OCI-LY1 (cell line): ENCODE data around the gene MEIOC.
"Not testable (repeated sequence)": the region's sequence is repeated elsewhere in the genome, so short reads cannot be mapped to it uniquely, and the experiment has no call there.

Source experiments
- H2AFZ ChIP-seq: fragments of 200-600 bp; sonication (generic), shearing (Covaris generic); 2 replicates; pipeline ENCODE4 v1.6.0; 2014; ENCODE audit warnings: antibody characterized with exemption, mild to moderate bottlenecking, low read length
- H3F3A ChIP-seq: fragments of 200-600 bp; sonication (generic), shearing (Covaris generic); 2 replicates; pipeline ENCODE4 v1.6.0; 2014; ENCODE audit warnings: mild to moderate bottlenecking, antibody characterized with exemption, low read length, moderate library complexity; ENCODE audit not compliant: insufficient read depth
- H3K27ac ChIP-seq: fragments of 200-600 bp; sonication (generic); 2 replicates; pipeline ENCODE4 v1.5.1; 2014; ENCODE audit warnings: low read length, mixed run types, mild to moderate bottlenecking, low read depth; ENCODE audit not compliant: poor library complexity, severe bottlenecking
- H3K27me3 ChIP-seq: fragments of 200-600 bp; sonication (generic); 2 replicates; pipeline ENCODE4 v1.6.0; 2014; ENCODE audit warnings: antibody characterized with exemption, mild to moderate bottlenecking, low read length, moderate library complexity; ENCODE audit not compliant: insufficient read depth
- H3K36me3 ChIP-seq: fragments of 200-600 bp; sonication (generic); 2 replicates; pipeline ENCODE4 v1.6.1; 2014; ENCODE audit warnings: mild to moderate bottlenecking, antibody characterized with exemption, low read length, moderate library complexity, mixed read lengths; ENCODE audit not compliant: insufficient read depth
- H3K4me1 ChIP-seq: fragments of 200-600 bp; sonication (generic); 2 replicates; pipeline ENCODE4 v1.5.1; 2014; ENCODE audit warnings: mild to moderate bottlenecking, low read length, moderate library complexity; ENCODE audit not compliant: insufficient read depth, severe bottlenecking
- H3K4me2 ChIP-seq: fragments of 200-600 bp; sonication (generic), shearing (Covaris generic); 2 replicates; pipeline ENCODE4 v1.6.1; 2014; ENCODE audit warnings: low read length
- H3K4me3 ChIP-seq: fragments of 200-600 bp; sonication (generic); 2 replicates; pipeline ENCODE4 v1.5.1; 2014; ENCODE audit warnings: low read length, low read depth, mild to moderate bottlenecking, mixed read lengths; ENCODE audit not compliant: poor library complexity, severe bottlenecking
- H3K79me2 ChIP-seq: fragments of 200-600 bp; shearing (Covaris generic); 2 replicates; pipeline ENCODE4 v1.6.1; 2016; ENCODE audit warnings: mixed run types, low read length, mixed read lengths; ENCODE audit not compliant: insufficient read depth
- H3K9ac ChIP-seq: fragments of 200-600 bp; sonication (generic), shearing (Covaris generic); 2 replicates; pipeline ENCODE4 v1.6.1; 2014; ENCODE audit warnings: mild to moderate bottlenecking, low read length, mixed read lengths
- H3K9me2 ChIP-seq: fragments of 200-600 bp; sonication (generic), shearing (Covaris generic); 2 replicates; pipeline ENCODE4 v1.6.1; 2014; ENCODE audit warnings: low read depth, mild to moderate bottlenecking, low read length, mixed read lengths
- H3K9me3 ChIP-seq: fragments of 200-600 bp; shearing (Covaris generic); 2 replicates; pipeline ENCODE4 v1.6.1; 2014; ENCODE audit warnings: low read length, mixed read lengths
- H4K20me1 ChIP-seq: fragments of 200-600 bp; sonication (generic), shearing (Covaris generic); 2 replicates; pipeline ENCODE4 v1.6.0; 2016; ENCODE audit warnings: mild to moderate bottlenecking, low read length; ENCODE audit not compliant: insufficient read depth
- EZH2 ChIP-seq: fragments of 200-600 bp; sonication (generic), shearing (Covaris generic); IDR thresholded peaks from 2 replicates; pipeline ENCODE4 v1.8.0; 2017; ENCODE audit warnings: borderline replicate concordance, mixed run types, mild to moderate bottlenecking, antibody characterized with exemption, low read length, moderate library complexity, mixed read lengths
- TF ChIP-seq, protein P1 (sequence below): fragments of 200-600 bp; sonication (generic), shearing (Covaris generic); IDR thresholded peaks from 2 replicates; pipeline ENCODE4 v1.5.1; 2017; ENCODE audit warnings: mild to moderate bottlenecking, antibody characterized with exemption, low read length, moderate library complexity, mixed read lengths

MEIOC gene

DNA sequence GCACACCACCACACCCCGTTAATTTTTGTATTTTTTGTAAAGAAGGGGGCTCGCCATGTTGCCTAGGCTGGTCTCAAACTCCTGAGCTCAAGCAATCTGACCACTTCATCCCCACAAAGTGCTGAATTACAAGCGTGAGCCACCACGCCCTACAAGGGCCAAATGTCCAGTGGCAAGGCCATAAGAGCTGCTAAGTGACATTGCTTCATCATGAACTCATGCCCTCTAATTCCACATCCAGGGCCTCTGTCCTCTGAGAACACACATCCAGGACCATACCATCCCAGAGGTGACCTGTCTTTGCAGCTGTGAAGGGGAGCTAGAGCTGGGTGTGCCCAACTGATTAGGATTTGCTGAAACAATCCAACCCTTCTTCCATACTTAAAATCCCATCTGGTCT lies 25.6 kb upstream of the MEIOC start:
- H3K9me3 ChIP-seq, result no peaks in the 10 kb centered on the region
- no peaks in the 10 kb centered on the region for H3K9me2 ChIP-seq
- H3K9ac ChIP-seq, result no peak overlapping the region
- no peak overlapping the region for H3K4me3 ChIP-seq
- no peak overlapping the region for H3K4me2 ChIP-seq
- H3K79me2 ChIP-seq, result no peaks in the 10 kb centered on the region
- no peaks in the 10 kb centered on the region for H3K36me3 ChIP-seq
- no peaks in the 10 kb centered on the region for H4K20me1 ChIP-seq
- peaks cover 21% of the 10 kb centered on the region for H3K4me1 ChIP-seq
- H3F3A ChIP-seq, result no peaks in the 10 kb centered on the region
- no peaks in the 10 kb centered on the region; the same call in 1 of the 2 replicates for H3K27me3 ChIP-seq
- H3K27ac ChIP-seq, result no peak overlapping the region
- no peak overlapping the region for H2AFZ ChIP-seq
- no peak for TF ChIP-seq EZH2
- TF ChIP-seq, protein P1, sequence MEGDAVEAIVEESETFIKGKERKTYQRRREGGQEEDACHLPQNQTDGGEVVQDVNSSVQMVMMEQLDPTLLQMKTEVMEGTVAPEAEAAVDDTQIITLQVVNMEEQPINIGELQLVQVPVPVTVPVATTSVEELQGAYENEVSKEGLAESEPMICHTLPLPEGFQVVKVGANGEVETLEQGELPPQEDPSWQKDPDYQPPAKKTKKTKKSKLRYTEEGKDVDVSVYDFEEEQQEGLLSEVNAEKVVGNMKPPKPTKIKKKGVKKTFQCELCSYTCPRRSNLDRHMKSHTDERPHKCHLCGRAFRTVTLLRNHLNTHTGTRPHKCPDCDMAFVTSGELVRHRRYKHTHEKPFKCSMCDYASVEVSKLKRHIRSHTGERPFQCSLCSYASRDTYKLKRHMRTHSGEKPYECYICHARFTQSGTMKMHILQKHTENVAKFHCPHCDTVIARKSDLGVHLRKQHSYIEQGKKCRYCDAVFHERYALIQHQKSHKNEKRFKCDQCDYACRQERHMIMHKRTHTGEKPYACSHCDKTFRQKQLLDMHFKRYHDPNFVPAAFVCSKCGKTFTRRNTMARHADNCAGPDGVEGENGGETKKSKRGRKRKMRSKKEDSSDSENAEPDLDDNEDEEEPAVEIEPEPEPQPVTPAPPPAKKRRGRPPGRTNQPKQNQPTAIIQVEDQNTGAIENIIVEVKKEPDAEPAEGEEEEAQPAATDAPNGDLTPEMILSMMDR, result no peak

DNA sequence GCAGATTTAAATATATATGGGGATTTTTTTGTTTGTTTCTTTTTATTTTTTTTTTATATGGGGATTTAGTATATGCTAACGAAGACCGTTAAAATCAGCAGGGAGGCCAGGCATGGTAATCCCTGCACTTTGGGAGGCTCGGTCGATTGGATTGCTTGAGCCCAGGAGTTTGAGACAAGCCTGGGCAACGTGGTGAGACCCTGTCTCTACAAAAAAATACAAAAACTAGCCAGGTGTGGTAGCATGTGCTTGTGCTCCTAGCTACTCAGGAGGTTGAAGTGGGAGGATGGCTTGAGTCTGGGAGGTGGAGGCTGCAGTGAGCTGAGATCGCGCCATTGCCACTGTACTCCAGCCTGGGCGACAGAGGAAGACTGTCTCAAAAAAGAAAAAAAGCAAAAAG lies 22.3 kb upstream of the MEIOC start:
- Histone ChIP-seq H3K4me3 (no peak overlapping the region), H3K36me3 (no peaks in the 10 kb centered on the region), H3K9me3 (no peaks in the 10 kb centered on the region), H3K9me2 (no peaks in the 10 kb centered on the region), H3K4me1 (peaks cover 2% of the 10 kb centered on the region), H3K4me2 (no peak overlapping the region), H3F3A (no peaks in the 10 kb centered on the region), H3K27me3 (no peaks in the 10 kb centered on the region; the same call in 1 of the 2 replicates), H3K27ac (no peak overlapping the region), H4K20me1 (no peaks in the 10 kb centered on the region), H3K9ac (no peak overlapping the region), H2AFZ (no peak overlapping the region), H3K79me2 (no peaks in the 10 kb centered on the region)
- TF ChIP-seq, protein P1, result no peak
- TF ChIP-seq EZH2, result no peak

DNA sequence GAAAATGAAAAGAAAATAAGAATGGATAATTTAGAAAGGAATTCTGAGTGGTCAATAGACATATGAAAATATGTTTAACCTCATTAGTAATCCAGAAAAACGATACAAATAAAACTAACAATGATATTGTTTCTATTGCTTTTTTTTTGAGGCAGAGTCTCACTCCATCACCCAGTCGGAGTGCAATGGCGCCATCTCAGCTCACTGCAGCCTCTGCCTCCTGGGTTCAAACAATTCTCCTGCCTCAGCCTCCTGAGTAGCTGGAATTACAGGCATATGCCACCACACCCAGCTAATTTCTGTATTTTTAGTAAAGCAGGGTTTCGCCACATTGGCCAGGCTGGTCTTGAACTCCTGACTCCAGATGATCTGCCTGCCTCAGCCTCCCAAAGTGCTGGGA lies 21.9 kb upstream of the MEIOC start:
- not testable (repeated sequence) for H4K20me1 ChIP-seq, H2AFZ ChIP-seq, H3K9ac ChIP-seq, H3K79me2 ChIP-seq, H3K36me3 ChIP-seq, H3K9me2 ChIP-seq, H3K4me2 ChIP-seq, H3K9me3 ChIP-seq, H3K4me1 ChIP-seq, H3F3A ChIP-seq, H3K27ac ChIP-seq, H3K4me3 ChIP-seq, H3K27me3 ChIP-seq

DNA sequence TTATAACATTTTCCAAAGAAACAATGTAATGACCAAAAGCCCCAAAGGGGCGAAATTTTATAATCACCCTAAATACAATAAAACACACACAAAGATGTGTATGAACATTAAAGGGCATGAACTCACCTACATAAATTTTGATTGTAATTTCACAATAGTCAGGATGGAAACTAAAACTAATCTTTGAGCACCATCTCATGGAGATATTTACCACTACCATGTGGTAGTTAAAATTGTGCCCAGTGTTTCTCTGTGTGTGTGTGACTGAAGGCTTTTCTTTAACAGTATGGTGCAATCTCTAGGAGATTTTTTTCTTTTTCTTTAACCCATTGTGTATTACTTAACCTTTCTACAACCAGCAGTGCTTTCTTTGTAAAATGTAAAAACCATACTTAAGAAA lies 19.7 kb upstream of the MEIOC start:
- H2AFZ ChIP-seq, result no peak overlapping the region
- no peaks in the 10 kb centered on the region for H3K79me2 ChIP-seq
- H3K27me3 ChIP-seq, result no peaks in the 10 kb centered on the region; the same call in 1 of the 2 replicates
- no peak overlapping the region for H3K4me3 ChIP-seq
- H3K4me2 ChIP-seq, result no peak overlapping the region
- H3K9ac ChIP-seq, result no peak overlapping the region
- H3F3A ChIP-seq, result no peaks in the 10 kb centered on the region
- H3K4me1 ChIP-seq, result no peaks in the 10 kb centered on the region
- H3K27ac ChIP-seq, result no peak overlapping the region
- no peaks in the 10 kb centered on the region for H3K36me3 ChIP-seq
- TF ChIP-seq, protein P1, result peak; percentile 61
- no peak for TF ChIP-seq EZH2
- H3K9me2 ChIP-seq, result no peaks in the 10 kb centered on the region
- no peaks in the 10 kb centered on the region for H4K20me1 ChIP-seq
- H3K9me3 ChIP-seq, result no peaks in the 10 kb centered on the region
